NCI-H2171 treated with DMSO at 0.1 percent for 48 hours (cell line): Measurements from ENCODE around the gene BET1.
A peak's percentile ranks its signal among the peaks of the same experiment; 100 is the strongest.
"Not testable (repeated sequence)": the region's sequence is repeated elsewhere in the genome, so short reads cannot be mapped to it uniquely, and the experiment has no call there.

Experiments
- DNase-seq: peaks from one replicate; lab custom pipeline; 2025; lab: John Stamatoyannopoulos, UW

Gene BET1, protein sequence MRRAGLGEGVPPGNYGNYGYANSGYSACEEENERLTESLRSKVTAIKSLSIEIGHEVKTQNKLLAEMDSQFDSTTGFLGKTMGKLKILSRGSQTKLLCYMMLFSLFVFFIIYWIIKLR

DNA sequence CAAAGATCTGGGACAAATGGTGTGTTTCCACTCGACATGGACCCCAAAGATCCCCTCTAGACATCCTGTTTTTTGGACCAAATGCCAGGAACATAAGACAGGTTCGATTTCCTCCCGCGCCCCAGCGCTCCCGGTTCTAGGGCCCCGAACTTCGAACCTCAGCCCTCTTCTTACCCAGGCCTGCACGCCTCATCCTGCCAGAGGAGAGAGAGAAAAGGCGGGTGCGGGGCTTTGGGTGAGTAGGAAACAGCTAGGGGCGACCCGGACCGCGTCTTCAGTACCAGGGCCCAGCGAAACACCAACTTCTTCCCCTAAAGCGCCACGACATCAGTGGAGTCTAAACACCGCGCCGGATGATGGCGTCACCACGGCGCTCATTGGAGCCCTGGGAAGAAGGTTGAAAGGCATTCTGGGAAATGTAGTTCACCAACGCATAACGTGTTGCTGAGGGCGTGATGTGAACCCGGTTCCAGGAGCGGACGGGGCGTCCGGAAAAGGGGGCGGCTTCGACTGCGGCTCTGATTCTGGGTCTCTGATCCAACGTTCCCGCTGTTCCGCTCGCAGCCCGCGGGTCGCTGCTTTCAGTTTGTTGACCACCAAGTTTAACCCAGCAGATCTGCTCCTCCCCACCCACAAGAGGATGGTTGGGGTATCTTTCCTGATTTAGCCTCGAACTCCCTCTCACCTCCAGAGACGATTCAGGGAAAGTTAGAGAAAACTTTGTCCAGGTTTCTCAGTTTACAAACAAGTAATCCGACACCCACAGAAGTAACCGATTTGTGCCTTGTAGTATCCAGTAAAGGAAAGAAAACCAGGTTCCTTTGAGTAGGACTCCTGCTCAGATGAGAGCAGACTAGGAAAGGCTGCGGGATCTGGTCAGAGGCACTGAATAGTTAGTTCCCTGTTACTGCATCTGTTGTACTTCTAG is at the start of gene BET1:
Gene BET1, minus strand, starts transcription at position 332 of the 928 bp plus-strand sequence. Its CDS starts 139 bp downstream, at position 193.
- DNase-seq, result peak; percentile 91

DNA sequence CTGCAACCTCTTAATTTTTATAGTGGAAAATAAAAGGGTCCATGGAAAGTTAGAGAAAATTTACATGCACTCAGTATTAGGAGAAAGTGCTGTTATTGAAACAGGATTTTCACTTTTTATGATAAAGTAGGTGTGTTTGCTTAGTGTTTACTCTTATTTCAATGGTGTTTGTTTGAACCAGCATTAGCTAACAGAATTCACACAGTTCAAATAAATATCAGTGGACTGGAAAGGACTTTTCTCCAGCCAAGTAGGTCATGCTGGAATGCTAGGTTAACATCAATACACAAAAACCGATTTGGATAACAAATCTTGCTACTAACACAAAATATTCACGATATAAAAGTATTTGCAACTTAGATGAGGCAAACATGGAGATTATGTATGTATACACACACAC is 49.4 kb upstream of the BET1 start:
- DNase-seq, result no peak

DNA sequence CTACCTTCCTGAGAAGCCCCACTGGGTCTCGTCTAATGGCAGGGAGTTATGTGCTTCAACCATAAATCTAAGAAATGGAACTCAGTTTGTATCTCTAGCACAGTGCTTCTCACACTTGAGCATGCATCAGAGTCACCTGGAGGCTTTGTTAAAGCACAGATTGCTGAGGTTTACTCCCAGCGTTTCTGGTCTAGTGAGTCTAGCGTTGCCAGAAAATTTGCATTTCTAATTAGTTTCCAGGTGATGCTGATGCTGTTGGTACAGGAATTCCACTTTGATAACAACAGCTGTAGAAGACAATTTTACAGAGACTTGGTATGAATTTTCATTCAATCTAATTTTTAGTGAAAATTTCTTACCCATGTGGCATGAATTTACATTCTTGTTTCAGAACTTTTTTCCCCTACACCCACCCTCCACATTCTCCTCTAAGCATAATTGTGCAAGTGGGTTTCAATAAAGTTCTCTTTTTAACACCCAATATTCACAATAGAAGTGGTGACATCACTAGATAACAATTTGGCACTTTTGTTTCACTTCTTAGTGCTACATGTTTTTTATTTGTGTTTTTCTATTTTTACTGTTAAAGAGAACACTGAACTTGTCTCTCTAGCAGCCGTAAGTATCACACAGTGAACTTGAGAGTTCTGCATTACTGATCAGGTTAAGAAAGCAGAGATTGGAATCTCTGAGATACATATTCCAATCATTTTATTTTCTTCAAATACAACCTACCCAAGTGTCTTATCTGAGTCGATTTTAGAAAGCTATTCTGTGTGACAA is 48.4 kb upstream of the BET1 start:
- DNase-seq, result peak; percentile 53

DNA sequence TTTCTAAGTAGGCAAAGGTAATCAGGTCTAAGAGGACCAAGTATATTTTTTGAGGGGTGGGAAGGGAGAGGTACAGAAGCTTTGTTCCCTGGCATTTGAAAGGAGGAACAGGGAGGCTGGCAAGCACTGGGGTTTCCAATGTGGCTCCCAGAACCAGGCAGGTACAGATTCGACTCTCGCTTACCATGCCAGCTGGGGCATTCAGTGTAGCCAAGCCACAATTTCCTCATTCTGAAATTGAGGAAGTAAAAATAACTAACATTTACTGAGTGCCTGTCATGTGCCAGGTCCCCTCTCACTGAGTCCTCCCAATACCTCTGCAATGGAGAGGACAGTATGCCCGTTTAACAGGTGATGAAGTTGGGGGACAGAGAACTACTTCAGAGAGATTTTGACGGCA is 45.9 kb upstream of the BET1 start:
- no peak for DNase-seq

DNA sequence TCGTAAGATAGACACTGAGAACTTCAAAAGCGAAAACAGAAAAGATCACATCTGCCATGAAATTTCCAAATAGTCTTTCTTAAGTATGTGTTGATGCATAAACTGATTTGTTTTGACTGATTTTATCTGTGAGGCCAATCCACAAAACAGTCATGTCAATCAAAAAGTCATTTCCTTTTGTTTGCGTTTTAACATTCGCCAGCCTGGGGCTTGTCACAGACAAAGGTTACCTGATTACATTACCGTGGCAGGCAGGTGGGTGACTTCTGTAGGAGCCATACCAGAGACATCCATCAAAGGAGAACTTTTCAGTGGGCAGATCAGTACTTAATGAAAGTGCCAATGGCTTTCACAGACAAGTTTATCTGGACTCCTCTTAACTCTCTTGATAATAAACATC is 45.5 kb upstream of the BET1 start:
- DNase-seq, result no peak

DNA sequence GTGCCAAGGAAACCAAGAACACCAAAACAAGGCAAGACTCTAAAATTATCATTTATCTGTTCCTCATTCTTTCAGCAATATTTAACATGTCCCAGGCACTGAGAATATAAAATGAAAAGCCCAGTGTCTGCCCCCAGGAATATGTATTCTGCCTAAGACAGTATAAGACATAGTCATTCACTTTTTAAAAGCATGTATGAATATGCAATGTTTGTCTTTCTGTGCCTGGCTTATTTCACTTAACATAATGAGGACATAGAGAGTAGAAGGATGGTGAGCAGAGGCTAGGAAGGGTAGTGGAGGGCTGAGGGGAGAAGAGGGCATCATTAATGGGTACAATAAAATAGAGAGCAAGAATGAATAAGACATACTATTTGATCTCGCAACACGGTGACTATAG is 44.6 kb upstream of the BET1 start:
- DNase-seq, result no peak

DNA sequence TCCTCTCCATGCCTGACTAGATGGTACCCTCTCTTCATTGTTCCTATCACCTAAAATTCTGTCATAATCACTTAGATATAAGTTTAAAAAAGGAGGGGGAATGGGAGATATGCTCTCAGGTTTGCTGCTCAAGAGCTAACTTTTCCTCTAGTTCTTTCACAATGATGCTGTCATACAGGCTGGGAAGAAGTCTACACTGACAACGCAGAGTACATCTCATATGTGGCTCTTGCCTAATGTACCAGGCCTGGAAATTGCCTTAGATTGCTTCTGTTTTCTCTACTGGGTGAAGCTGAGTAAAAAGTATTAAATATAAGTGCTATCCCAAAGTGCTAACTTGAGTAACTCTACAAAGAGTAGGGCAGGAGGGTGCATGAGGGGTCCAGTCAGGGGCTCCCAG is 43.8 kb upstream of the BET1 start:
- DNase-seq, result no peak

DNA sequence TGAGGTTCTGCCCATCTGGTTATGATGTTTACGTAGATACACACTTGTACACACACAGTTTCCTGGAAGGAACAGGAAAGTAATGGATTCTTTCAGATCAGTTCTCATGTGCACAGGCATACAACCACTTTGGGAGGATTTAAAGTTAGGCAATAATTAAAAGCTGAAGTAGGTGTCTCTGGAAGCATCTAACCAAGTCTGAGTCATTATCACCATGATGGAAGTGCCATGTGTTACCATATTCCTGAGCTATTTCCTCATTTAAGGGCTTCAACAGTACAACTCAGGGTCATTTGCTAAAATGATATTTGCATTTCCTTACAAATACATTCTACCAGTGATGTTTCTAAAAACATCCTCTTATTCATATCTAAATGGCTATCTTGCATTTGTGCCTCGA is 41.4 kb upstream of the BET1 start:
- no peak for DNase-seq

DNA sequence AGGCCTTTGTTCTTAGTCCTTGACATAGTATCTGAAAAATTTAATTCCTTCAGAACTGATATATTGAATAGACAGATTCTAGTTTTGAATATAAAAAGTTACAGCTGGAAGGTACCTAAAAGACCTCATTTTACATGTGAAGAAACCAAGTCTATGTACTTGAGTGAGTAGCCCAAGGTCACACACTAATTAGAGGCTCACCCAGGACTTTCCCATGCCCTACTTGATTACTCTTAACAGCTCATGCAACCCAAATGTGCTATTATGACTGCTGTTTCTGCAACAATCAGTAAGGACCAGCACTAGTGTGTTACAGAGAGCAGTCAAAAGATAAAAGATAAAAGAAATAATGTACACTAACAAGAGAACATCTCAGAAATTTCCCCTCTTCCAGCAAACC is 40.7 kb upstream of the BET1 start:
- DNase-seq, result no peak

DNA sequence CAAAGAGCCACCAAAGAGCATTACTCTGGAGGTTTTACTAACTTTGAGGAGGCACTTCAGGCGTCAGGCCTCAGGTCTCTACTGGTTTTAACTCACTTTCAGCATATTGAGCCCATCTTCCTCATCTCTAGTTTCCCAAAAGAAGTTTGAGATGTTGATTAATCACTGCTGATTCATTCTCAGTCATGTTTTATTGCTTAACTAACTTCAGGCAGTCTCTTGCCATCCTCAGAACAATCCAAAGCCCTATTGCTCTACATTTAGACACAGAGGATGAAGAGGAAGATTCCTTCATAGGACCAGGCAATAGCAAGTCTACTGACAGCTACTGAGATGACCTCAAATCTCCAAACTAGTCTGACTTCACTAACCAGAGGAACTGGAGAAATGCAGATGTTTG is 39.1 kb upstream of the BET1 start:
- DNase-seq, result no peak

DNA sequence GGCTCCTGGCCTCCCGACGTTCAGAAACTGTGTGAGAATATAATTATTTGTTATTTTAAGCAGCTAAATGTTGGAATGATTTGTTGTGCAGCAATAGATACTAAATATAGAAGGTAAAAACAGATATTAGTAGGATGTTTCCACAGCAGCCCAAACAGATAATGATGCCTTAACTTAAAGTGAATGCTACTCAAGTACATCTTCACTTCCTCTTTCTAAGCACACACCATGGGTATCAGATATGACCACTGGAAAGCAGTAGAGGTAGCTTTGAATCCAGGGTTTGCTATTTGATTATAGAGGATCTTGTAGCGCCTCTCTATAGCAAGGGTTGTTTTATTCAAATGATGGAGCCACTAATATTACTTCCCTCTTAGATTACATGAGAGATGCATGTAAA is 38.2 kb upstream of the BET1 start:
- DNase-seq, result no peak

DNA sequence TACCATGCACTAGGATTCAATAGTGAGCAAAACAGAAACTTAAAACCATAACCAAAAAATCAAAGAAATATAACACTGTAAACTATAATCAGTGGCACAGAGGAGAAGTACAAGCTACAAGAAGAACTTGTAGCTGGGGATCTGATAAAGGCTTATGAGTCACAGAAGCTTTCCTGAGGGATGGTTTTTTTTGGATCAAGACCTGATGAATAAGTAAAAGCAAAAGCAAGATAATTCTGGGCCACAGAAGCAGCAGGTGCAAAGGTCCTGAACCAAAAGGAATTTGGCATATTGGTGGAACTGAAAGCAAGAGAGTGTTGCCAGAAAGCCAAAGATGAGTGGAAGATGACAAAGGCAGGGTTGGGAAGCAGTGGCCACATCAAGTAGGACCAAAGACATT is 37.4 kb upstream of the BET1 start:
- DNase-seq, result no peak

DNA sequence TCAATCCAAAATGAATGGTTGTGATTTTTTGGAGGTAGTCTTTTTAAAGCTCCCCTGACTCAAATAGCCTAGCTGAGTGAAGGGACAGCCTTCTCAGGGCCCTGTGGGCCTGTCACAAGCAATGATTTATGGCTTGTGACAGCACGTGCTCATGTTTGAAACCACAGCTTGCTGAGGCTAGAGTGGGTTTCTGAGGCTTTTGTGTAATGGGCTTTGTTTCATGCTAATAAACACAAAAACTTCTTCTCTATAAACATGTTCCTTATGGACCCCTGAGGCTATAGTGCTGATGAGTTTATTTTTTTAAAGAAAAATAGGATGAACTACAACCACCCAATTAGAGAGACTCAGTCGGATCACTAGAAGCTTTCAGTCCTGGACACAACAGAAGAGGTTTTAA is 36.1 kb upstream of the BET1 start:
- no peak for DNase-seq

DNA sequence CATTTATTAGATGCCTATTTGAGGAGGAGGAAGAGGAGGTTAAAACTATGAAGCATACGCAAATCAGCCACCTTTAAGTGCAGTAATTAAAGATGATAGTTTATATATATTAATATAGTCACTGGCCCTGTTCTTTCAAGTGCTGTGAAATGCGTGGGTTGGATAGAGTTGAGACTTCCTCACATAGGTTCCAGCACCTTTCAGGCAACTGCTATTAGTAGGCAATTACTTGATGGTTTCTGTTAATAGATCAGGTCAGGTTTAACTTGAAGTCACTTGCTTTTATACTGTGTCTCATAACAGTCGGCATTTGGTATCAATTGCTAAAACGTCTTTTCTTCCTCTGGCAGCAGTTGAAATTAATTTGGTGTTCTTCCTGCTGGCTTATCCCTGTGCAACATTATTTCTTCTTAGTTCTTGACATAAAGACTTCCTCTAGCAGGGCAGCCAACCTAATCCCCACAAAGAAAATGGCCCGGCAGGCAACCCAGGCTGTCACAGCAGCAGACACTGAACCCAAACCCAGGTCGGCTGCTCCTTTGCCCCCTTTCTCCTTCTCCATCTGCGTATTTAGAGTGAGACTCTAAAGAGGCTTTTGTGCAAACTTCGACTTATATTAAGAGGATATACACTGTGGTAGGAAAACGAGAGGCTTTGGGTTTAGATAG is 35.3 kb upstream of the BET1 start:
- no peak for DNase-seq

DNA sequence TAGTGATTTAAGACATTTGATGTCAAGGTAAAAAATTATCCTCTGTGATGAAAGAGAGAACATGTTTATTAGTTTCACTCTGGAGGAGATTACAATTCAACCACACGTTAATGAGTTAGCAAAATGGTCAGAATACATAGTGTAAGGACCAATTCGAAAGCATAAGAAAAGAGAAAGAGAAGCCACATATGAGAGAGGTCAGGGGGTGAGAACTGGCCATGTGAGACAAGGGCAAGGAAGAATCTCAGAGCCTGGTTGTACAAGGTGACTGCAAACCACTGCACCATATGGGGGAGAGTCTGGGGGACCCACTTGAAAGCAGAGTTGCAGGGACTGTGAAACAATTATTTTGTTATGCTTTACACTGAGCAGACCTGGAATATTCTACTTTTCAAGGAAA is 27.7 kb upstream of the BET1 start:
- DNase-seq, result no peak

DNA sequence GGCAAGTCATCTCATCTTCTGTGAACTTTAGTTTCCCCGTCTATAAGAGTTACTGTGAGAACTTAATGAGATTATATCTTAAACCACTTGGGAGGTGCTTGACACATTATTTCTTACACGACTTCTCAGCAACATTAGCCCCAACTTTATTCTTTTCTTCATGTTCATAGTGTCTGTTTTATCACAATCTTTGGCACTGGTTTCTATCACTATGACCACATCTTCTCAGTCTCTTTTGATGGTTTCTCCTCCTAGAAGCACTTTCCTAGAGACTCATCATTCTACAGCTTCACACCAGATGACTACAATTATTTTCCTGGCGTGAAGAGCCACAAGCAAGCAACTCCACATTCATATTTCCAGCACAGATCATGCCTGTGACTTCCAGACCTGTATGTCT is 26.5 kb upstream of the BET1 start:
- DNase-seq, result no peak

DNA sequence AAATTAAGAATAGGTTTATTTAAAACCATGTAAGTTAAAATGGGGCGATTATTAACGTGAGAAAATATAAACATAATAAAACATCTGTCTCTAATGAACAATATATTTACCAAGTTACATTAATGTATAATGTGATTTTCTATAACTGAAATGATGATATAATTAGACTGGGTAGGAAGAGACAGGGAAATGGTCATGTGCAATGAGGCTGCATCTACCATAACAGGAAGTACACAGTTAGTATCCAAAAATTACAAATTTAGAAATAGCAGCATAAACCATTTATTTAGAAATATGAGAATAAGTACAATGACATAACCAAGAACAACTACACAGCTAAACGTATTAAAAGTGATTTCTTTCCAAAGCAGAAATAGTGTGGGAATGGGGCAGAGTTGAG is 25.8 kb upstream of the BET1 start:
- no peak for DNase-seq

DNA sequence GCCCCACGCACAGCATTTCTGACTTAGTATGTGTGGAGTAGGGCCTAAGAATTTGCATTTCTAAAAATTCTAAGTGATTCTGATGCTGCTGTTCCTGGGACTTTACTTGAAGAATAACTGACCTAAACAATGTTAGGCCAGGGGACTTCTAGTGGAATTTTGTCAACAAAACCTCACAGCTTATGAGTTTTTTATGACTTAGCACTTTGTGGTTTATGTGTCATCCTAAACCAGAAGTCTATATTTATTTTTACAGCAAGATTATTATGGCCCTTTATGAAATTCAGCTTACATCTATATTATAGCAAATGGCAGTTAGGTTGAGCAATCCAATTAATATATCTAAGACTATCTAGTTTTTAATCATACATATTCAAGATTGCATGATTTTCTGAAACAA is 24.6 kb upstream of the BET1 start:
- DNase-seq, result no peak

DNA sequence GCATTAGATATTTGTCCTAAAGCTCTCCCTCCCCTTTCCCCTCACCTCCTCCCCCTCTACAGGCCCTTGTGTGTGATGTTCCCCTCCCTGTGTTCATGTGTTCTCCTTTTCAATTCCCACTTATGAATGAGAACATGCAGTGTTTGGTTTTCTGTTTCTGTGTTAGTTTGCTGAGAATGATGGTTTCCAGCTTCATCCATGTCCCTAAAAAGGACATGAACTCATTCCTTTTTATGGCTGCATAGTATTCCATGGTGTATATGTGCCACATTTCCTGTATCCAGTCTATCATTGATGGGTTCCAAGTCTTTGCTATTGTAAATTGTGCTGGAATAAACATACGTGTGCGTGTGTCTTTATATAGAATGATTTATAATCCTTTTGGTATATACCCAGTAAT is 22.5 kb upstream of the BET1 start:
- not testable (repeated sequence) for DNase-seq

DNA sequence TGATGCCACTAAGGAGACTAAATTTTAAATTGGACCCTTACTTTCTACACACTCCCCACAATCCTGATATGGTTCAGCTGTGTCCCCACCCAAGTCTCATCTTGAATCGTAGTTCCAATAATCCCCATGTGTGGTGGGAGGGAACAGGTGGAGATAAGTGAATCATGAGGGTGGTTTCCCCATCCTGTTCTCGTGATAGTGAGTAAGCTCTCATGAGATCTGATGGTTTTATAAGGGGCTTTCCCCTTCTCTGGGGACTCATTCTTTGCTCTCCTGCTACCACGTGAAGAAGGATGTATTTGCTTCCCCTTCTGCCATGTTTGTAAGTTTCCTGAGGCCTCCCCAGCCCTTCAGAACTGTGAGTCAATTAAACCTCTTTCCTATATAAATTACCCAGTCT is 18.4 kb upstream of the BET1 start:
- no peak for DNase-seq

DNA sequence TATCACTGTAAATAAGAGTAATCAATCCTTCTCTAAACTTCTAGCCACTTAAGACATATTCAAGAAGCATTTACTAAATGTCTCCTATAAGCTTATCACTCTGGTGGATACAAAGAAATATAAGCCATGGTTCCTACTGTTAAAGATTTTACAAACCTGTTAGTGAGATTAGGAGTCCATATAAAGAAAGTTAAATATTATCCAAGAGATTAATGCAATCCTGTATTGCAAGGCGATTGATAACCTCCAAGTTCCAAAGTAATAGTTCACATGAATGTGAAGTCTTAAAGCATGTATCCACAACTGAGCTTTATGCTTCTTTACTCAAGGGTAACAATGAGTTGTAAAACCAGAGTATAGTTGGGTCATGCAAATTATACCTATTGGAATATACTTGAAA is 12.6 kb upstream of the BET1 start:
- no peak for DNase-seq

DNA sequence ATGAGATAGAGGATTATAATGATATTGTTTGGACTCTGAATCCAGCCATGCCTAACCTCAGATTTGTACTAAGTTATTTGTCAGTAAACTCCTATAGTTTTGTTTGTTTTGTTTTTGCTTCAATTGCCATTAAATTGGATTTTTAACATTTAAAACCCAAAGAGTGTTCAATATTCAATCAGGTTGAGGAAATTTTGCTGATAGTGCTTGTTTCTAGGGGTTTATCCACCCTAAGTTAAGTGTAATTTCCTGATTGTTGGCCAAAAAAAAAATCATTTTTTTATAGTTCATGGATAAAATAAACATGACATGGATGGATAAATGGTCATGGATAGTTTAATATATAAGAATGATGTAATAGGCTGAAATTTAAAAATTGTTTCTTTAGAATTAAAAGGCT is 11.4 kb upstream of the BET1 start:
- no peak for DNase-seq

DNA sequence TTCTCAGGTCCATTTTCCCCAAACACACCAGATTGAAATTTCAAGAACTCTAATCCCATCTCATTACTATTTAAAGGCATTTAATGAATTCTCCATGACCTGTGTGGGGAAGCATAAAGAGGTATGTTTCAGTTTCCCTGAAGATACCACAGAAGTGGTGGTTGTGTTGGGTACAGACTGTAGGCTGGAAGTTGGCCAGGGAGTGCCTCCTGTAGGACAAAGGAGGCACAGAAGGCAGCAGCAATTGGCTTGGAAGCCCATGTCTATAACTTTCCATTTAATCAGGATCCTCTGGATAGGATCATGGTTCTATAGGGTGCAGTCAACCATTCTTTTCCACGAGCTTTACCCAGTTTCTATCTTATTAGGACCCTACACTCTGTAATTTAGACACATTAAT is 8.6 kb upstream of the BET1 start:
- DNase-seq, result no peak
